ENCODE results near the gene ENTPD6.

The ENTPD6 gene

DNA sequence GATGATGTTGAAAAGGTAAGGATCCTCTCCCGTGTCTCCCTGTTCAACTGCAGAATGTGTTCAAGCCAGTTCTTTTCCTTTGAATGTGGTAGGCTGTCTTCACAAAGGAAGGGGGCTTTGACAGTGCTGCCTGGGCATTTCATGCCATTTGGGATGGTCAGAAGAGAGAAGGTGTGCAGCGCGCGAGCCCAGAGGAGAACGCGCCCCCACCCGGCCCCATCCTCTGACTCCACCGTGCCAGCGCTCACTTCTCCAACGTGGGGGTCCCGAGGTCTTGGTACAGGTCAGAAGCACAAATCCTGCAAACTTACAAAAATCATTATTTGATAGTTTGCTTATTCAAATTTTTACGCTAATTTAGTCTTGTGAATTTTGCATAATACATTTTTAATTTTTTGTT lies 14.4 kb downstream of the ENTPD6 start:
- no peak for DNase-seq

DNA sequence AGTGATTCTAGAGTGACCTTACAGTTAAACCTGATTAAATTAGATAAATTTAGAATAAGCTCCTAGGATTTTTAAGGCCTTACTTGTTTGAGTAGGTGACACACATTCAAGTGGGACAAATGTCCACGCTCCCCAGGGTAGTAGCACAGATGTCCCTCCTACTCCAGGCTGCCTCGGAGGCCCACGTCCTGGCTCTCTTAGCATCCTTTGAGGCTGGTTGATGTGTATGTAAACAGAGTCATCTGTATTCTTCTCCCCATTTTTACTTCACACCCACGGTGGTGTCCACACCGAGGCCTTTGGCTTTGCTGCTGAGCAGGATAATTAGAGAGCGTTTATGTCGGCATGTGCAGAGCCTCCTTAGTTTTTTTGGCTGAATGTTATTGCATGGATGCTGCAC lies 15.8 kb downstream of the ENTPD6 start:
- DNase-seq, result no peak

DNA sequence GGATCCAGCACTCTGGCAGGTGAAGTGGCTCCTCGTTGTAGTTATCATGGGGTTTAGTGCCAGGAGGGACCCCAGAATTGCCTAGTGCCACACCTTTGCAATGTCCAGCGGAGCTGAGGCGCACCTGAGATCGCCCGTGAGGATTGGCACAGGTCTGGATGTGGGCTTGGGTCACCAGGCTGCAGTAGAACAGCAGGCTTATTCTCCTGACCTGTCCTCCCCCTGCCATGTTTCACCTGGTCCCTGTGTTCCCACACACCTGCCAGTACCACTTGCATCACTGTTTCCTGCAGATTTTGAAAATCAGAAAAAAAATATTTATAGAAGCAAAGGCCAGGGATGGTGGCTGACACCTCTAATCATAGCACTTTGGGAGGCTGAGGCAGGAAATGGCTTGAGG lies 16.7 kb downstream of the ENTPD6 start:
- DNase-seq, result no peak

DNA sequence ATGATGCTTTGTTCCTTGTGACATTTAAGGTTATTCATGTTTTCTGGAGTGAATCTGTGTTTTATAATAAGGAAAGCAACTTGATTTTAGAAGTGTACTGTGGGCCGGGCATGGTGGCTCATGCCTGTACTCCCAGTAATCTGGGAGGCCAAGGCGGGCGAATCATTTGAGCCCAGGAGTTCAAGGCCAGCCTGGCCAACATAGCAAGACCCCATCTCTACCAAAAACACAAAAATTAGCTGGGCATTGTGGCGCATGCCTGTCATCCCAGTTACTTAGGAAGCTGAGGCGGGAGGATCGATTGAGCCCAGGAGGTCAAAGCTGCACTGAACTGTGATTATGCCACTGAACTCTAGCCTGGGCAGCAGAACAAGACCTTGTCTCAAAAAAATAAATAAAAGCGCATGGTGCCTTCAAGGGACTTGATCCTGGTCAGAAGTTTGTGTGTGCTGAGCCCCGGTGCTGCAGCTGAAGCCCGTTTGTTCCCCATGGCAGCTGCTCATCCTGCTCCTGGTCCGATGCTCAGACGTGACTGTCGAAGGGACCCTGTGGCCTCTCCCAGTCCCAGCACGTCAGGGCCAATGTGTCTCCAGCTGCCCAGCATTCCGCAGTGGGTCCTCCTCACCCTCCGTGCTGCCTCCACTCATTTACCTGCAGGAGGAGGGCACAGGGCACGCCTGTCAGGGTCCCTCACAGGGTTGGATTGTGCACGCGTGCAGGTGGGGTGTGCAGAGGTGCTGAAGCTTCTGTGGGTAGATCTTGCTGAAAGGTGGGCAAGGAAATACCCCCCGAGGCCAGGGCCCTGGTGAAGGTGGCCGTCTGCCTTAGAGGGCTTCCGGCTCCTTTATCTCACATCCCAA lies 18.3 kb downstream of the ENTPD6 start:
- no peak for DNase-seq

DNA sequence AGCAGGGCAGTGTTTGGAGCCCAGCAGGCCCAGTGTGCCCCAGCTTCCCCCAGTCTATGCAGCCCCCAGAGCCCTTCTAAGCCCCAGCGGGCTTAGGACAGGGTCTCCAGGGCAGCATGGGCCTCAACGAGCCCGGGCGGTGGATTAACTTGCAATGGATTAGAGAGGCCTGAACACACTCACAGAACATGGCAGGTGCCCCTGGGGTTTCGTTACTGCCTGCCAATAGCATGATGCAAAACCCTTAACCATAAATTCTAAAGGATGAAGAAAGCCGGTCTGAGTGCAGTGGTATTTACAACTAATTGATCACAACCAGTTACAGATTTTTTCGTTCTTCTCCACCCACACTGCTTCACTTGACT lies 18.9 kb downstream of the ENTPD6 start:
- DNase-seq, result no peak

DNA sequence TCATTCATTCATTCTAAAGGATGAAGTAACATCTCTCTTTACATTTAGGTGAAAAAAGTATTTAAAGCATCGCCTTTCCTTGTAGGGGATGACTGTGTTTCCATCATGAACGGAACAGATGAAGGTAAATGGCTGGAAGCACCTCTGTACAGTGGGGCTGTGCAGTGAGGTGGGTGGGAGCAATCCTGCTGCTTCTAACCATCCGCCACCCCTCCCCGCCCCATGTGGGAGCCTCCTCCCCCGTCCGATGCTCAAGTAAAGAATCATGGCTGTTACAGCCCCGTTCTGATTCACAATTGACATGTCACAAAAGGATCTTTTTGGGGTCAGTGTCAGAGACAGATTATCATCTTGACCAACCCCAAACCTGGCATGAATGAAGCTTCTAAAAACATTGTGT lies 19.3 kb downstream of the ENTPD6 start:
- DNase-seq, result no peak

DNA sequence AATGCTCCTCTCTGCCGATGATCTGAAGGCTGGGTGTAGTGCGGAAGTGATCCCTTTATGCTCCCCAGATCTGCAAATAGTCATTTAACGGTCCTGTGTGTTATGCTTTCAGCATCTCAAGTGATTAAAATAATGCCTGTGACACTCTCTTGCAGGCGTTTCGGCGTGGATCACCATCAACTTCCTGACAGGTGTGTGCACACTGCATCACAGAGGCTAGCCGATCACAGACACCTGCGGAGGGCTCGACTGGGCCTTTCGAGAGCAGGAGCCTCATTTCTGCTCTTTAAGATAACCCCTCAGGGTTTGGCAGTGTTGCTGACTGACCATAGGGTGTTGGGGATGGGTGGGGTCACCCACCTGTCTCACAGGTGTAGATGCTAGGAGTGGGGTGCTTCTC lies 20.0 kb downstream of the ENTPD6 start:
- DNase-seq, result no peak

DNA sequence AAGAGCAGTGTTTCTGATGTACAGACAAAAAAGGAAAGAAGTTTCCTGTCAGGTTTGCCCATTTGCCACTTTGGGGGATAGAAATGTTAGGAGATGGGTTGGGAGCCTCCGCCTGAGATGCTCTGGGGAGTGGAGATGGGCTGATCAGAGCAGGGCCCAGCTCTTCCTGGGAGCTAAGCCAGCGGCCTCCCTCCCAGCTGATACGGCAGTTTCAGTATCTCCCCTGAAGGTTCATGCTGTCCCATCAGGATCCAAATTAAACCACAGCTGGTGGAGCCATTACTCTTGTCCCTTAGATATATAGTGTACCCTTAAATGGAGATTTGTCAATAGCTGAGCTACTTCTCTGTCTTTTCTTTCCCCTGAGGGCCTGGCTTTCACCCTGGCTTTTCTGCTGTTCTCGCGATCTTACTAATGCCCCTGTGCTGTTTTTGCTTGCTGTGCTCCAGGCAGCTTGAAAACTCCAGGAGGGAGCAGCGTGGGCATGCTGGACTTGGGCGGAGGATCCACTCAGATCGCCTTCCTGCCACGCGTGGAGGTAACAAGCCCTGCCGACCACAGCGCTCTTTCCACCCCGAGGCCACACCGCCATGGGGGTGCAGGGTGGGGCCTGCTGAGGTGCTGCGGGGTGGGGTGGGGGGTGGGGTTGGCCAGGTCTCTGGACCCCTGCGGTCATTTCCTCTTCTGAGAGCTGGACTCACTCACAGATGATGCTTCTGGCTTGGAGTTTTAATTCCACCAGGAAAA lies 20.9 kb downstream of the ENTPD6 start:
- DNase-seq, result no peak

DNA sequence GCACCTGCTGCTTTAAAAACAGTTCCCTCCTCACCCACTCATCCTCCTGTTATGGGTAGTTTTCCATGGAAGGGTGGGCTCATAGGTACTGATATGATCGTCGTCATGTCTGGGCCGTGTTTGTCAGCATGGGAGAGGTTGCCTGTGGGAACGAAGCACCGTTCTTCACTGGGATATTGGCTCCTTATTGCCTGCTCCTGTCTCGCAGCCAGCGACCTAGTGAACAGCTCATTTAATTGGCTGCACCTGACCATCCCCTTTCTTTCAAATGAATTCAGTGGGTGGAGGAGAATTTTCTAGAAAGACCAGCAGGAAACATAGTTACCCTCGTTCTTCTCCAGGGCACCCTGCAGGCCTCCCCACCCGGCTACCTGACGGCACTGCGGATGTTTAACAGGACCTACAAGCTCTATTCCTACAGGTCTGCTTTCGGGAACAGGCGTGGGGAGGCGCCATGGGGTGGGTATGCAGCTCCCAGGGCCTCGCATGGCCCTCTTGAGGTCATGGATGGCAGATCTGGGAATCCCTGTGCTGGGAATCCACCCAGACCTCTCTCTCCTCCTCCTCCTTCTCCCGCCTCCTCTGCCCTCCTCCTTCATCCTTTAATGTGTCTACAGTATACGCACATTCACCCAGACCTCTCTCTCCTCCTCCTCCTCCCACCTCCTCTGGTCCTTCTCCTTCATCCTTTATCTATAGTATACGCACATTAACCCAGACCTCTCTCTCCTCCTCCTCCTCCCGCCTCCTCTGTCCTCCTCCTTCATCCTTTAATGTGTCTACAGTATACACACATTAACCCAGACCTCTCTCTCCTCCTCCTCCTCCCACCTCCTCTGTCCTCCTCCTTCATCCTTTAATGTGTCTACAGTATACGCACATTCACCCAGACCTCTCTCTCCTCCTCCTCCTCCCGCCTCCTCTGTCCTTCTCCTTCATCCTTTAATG lies 21.9 kb downstream of the ENTPD6 start:
- DNase-seq, result no peak

DNA sequence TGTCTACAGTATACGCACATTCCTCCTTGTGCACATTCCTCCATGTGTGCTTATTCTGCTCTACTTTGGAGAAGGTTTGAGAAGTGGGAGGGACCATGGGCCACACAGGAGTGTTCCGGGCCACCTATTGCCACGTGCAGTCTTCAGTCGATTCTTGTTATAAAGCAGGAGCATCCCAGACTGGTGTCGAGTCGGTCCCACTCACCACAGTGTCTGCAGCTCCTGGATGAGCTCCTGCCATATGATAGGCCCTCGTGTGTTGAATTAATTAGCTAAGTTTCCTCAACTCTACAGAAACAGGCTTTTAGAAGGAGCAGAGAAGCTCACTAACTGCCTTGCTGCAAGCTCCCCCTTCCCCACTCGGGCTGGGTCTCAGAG lies 22.6 kb downstream of the ENTPD6 start:
- DNase-seq, result no peak

DNA sequence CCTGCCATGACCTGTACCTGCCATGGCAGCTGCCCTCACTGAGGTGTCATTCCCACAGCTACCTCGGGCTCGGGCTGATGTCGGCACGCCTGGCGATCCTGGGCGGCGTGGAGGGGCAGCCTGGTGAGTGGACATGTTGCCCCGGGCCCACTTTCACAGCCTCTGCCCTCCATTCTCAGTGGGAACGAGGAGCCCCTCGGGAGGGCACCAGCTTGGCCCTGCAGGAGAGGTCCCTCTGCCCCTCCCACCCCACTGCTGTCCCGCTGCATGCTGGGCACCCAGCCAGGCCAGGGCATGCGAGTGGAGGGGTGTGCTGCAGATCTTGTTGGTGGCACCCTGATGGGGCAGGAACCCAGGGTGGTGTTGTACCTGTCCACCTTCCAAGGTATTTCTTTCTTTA lies 23.0 kb downstream of the ENTPD6 start:
- no peak for DNase-seq

DNA sequence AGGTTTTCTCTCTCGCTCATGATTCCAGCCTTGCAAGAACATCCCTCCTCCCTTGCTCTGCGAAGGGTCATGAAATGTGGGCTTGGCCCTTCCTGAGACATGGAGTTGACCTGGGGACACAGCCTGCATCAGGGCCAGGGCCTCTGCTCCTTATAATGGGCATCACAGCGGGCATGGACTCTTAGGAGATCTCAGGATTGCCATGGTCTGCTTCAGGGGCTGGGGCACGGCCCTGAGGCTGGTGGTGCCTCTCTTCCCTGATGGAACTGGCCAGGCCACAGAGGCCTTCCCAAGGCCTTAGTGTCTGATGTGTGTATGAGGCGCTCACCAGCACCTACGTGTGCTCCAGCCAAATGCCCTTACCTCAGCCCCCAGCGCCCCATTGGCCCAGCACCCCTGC lies 23.9 kb downstream of the ENTPD6 start:
- DNase-seq, result no peak

DNA sequence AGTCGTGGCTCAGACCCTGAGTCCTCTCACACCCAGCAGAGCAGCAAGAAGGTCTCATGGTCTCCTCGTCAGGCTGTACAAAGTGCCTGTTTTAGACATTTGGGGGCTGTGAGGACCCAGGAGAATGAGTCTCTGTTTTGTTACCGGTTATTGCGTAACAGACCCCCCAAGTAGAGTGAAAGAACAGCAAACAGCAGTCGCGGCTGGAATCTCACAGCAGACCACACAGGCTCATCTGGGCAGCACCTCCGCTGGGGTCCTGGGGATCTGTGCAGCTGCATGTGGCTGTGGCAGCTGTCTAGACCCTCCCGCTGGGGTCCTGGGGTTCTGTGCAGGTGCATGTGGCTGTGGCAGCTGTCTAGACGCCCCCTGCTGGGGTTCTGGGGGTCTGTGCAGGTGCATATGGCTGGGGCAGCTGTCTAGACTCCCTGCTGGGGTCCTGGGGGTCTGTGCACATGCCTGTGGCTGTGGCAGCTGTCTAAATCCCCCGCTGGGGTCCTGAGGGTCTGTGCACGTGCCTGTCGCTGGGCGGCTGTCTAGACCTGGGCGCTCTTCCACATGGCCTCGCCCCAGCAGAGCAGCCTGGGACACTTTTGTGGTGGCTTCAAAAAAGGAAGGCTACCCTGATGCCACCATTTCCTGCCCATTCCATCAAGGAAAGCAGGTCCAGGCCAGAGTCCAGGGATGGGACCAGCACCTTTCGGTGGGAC lies 24.7 kb downstream of the ENTPD6 start:
- no peak for DNase-seq

DNA sequence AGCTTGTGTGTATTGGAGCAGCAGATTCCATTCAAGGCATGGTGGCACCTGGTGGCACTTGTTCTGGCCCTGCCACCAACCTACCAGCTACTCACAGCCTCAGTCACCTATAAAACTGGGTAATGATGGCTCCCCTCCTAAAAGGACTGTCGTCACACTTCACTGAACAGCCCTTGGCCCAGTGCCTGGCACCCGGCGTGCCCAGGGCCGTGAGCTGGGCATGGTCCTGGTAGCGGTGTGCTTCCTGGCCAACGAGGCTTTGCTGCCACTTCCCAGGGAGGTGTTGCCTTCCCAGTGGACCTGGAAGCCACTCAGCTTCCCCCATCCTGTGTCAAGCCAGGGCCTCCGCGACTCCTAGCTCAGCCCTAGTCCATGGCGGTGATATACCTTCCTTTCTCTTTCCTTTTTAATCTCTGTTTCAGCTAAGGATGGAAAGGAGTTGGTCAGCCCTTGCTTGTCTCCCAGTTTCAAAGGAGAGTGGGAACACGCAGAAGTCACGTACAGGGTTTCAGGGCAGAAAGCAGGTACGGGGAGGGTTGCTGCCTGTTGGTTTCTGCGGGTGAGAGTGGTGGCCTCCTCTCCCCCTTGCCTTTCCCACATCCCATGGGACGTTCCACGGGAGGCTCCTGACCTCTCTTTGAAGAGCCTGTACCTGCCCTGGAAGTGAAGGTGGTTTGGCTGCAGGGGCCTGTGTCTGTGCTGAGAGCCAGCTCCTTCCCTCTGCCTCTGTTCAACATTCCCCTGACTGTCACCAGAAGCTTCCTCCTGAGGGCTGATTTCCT lies 25.5 kb downstream of the ENTPD6 start:
- no peak for DNase-seq

DNA sequence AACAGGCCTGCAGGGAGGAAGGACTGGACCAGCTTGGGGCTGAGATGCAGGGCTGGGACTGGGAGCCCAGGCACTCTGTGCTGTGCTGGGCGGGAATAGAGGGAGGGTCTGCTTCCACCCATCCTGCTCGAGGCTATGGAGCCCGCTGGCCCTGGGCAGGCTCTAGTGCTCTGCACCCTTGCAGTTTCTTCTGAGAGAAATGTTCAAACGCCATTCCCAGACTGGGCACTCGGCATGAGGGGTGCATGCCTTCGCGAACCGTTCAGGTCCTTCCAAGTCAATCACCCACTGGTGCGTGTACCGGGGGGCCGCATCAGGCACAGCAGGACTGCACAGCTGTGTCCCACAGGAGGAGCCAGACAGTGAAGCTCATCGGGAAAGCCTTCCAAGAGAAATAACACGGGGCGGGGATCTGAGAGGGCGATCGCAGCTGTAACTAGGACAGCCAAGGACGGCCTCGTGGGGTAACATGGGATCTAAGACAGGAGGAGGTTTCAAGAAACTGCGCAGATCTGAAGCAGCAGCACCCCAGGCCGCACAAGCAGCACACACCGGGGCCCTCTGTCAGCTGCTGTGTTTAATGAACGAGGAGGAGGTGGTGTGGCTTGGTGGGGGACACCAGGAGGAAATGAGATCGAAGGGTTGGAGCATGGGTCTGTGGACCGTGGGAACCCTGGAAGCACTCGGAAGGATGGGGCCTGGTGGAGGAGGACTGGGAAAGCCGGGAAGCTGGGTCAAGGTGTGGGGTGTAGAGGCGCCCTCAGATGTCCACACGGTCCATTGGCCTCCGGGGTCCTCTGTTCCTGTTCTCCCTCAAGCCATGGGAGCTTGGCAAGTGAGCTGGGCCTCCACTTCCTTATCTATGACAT lies 26.3 kb downstream of the ENTPD6 start:
- no peak for DNase-seq

DNA sequence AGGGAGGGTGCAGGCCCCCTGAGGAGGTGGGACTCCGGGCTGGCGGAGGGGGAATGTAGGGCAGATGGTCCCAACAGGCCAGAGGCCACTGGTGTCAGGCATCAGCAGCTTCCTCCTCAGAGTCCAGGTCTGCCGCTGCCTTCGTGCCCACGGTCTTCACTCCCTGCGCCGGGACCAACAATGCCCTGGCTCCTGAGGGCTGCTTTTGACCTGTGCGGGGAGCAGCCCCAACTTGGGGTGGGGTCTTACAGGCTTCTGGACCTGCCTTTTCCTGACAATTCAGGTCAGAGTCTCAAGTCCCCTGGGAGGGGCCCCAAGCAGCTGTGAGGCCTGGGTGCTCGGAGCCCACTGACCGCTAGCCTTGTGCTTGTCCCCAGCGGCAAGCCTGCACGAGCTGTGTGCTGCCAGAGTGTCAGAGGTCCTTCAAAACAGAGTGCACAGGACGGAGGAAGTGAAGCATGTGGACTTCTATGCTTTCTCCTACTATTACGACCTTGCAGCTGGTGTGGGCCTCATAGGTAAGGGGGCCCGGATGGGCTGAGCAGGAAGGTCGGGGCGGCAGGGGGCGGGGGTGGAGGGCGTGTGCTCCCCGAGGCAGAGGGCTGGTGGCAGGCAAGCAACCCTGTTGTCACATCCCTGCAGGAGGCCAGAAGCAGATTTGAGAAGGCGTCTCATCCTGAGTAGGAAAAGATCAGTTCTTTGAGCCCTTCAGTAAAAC lies 27.1 kb downstream of the ENTPD6 start:
- DNase-seq, result no peak

DNA sequence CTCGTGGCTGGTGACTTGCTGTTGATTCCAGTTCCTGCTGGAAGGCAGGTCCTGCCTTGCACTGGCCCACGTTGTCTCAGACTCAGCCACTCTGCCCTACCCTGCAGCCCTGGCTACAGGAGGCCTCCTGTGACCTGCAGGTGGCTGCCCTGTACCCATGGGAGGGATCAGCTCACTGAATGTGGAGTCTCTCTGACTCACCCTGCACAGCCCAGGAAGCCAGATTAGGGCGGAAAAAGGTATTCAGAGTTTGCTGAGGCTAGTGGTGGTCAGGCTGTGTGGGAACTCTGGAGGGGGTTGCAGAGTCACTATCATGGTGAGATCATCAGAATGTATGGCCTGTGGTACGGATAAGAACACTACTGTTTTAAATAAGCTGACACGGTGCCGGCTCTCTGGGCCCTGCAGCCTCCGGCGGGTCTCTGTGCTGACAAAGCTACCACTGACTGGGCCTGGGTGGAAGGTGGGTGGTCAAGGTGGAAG lies 27.7 kb downstream of the ENTPD6 start:
- DNase-seq, result no peak

DNA sequence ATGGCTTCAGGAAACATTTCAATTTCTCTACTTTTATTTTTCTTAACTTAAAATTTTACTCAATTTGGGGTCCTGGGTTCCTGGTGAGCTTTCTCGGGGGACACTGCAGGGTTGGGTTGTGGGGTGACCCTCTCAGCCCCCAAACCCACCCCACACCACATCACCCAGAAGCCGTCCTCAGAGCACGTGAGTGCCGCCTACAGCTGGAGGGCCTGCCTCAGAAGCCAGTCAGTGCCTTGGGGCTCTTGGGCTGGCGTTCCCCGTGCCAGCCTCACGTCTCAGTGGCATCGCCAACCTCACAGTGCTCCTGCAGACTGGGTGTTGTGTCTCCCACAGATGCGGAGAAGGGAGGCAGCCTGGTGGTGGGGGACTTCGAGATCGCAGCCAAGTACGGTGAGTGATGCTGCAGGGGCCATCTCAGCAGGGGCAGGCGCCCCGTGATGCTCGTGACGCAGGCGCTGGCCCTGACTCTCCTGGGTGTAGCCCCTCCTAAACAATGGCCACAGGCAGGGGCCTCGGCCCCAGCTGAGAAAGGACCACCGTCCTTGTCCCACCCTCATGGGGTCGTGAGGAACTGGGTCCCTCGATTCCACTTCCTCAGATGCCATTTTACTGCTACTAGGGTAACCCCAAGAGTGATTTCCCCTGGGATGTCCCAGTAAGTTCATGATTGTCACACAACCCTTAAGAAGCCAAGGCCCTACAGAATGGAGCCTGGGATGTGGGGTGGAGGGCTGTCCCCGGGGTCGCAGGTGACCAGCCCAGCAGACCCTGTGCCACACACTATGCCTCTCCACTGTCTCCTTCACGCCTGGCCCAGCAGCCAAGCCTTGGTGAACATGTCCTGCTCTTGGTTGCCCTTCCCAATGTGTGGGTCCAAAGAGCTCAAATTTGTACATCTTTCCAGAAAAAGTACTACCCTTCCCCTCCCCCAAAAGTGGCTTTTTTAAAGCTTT lies 28.5 kb downstream of the ENTPD6 start:
- DNase-seq, result no peak

DNA sequence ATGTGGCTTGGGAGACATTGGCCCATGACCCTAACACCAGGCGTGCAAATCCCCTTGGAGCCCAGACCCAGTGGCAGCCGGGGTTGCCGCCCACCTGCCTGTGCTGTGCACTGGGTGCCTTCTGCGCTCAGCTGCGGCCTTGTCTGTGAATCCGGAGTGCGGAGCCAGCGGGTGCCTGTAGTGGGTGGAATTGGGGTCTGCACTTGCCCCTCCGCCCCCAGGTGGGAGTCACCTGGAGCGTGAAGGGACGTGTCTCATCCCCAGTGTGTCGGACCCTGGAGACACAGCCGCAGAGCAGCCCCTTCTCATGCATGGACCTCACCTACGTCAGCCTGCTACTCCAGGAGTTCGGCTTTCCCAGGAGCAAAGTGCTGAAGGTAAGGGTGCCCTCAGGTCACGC lies 29.4 kb downstream of the ENTPD6 start:
- DNase-seq, result no peak
